OCI-LY7 (cell line): Measurements from ENCODE around the gene GABRG3.

Experiments
- EZH2phosphoT487 ChIP-seq: fragments of 200-600 bp; sonication (generic); IDR thresholded peaks from 2 replicates; pipeline ENCODE4 v1.6.1; 2018; ENCODE audit warnings: low read depth, borderline replicate concordance, mild to moderate bottlenecking, mixed run types, antibody characterized with exemption, low read length, moderate library complexity, mixed read lengths
- TF ChIP-seq, protein P1 (sequence below): fragments of 200-600 bp; sonication (generic); conservative IDR thresholded peaks from 2 replicates; pipeline ENCODE4 v1.5.1; 2014; ENCODE audit warnings: mild to moderate bottlenecking, antibody characterized with exemption, low read length, moderate library complexity, mixed read lengths

- TF ChIP-seq, protein P1, sequence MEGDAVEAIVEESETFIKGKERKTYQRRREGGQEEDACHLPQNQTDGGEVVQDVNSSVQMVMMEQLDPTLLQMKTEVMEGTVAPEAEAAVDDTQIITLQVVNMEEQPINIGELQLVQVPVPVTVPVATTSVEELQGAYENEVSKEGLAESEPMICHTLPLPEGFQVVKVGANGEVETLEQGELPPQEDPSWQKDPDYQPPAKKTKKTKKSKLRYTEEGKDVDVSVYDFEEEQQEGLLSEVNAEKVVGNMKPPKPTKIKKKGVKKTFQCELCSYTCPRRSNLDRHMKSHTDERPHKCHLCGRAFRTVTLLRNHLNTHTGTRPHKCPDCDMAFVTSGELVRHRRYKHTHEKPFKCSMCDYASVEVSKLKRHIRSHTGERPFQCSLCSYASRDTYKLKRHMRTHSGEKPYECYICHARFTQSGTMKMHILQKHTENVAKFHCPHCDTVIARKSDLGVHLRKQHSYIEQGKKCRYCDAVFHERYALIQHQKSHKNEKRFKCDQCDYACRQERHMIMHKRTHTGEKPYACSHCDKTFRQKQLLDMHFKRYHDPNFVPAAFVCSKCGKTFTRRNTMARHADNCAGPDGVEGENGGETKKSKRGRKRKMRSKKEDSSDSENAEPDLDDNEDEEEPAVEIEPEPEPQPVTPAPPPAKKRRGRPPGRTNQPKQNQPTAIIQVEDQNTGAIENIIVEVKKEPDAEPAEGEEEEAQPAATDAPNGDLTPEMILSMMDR = no peak
- TF ChIP-seq EZH2phosphoT487 = no peak
Measured at GRCh38 chr15:27183201-27183600, 212.2 kb downstream of the GABRG3 start.
